NK-92 (cell line): ENCODE results near the gene ZNF467.

Experiments used
- DNase-seq: peaks from one replicate; lab custom pipeline; 2025; ENCODE audit not compliant: unreplicated experiment; lab: John Stamatoyannopoulos, UW

The ZNF467 gene

DNA sequence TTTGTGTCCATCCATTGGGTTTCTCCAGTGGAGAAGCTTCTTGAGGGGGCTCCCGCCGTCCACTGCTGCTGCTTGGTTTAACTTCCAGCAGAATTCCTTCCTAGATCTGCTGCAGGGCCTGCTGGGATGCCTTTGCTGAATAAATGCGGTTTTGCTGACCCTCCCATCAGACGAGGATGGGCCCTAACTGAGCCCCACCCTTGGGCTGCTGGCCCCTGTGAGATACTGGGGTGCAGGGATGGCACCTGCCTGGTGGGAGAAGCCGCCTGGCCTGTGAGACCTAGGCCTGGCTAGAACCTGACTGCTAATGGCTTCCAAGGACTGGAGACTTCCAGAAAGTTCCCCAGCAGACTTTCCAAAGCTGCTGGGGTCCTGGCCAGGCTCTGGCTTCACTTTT lies 43.8 kb downstream of the ZNF467 start:
- DNase-seq: no peak

DNA sequence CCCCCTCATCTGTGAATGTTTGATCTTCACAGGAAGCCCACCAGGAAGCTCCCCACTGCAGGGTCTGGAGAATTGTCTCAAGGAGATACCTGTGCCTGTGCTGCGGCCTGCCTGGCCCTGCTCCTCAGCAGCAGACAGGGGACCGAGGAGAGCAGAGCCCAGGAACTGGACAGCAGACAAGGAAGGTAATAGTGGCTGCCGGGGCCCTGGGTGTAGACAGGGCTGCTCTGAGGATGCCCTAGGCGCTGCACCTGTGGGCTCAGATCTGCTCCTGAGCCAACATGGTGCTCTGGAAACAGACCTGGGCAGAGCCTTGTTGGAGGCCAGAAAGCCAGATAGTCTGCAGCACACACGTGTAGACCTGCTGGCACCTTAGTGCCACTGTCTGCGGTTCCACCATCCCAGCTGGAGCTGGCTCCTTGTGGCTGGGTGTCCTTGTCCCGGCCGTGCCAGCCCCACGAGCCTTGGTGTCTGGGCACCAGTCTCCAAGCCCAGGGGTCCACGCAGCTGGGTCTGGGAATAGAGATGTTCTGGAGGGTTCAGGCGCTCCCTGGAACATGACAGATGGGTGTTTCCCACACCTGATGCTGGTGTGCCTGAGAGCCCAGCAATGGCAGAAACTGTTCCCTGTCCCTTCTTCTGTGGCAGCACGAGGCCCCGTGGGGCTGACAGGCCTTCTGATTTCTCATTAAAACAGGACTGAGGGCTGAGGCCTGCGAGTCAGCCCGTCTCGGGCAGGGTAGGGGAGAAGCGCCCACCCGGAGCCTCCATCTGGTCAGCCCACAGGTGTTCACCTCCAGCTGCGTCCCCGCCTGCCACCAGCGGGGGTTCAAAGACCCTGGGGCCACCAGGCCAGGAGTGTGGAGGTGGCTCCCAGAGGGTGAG lies 44.7 kb downstream of the ZNF467 start:
- DNase-seq: no peak

DNA sequence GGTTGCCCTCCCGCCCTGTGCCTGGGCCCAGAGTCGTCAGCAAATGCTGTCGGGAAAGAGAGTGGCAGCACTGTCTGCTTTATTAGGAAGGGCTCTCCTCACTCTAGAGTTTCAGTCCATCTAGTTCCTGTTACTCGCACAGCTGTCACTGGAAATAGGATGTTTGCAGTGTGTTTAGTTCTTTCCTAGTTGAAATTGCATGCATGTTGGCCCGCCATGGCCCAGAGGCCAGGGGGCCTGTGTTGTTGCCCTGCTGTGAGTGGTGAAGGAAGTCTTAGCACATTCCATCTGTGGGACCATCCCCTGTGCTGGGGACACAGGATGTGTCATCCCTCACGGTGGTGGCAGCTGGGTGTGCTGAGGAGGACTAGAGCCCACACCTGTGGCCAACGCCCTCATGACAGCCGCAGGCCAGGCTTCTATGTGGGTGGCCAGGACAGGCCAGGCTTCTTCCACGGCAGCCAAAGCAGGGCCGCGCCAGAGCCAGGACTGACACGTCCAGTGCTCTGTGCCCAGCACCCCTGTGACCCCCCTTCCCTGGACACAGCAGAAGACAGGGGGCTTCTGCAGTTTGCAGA lies 45.4 kb downstream of the ZNF467 start:
- no peak for DNase-seq

DNA sequence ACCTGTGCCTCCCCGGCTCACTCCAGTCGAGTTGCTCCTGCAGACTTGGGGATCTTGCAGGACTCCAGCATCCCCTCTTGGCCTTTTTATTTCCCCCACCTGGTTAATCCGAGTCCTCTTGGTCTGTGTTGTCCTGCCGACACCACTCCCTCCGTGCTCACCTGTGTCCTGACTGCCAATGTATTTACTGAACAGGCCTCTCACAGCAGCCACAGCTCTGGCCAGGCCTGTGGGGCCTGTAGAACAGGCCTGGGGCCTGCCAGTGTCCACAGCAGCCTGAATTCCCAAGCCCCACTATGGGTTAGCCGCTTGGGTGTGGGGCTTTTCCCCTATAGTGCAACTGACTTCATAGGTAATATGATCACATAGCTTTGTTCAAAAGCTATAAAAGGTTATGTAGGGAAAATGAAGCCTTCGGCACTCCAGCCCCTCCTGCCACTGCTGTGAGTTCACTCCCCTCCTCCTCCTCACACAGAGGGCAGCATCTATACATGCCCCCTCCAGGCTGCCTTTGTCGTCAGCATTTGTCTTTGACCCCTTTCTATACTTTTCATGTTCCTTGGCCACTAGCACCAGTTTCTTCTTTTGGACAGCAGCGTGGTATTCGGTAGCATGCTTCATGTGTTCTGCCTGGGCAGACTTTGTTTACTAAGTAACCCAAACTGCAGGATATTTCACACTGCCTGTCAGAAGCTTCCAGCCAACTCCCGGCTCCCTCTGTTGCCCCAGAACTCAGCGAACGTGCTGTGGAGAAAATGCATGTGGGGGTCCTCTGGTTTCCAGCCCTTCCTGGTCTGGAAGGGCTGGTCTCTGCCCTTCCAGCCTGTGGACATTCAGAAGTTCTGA lies 46.1 kb downstream of the ZNF467 start:
- no peak for DNase-seq

DNA sequence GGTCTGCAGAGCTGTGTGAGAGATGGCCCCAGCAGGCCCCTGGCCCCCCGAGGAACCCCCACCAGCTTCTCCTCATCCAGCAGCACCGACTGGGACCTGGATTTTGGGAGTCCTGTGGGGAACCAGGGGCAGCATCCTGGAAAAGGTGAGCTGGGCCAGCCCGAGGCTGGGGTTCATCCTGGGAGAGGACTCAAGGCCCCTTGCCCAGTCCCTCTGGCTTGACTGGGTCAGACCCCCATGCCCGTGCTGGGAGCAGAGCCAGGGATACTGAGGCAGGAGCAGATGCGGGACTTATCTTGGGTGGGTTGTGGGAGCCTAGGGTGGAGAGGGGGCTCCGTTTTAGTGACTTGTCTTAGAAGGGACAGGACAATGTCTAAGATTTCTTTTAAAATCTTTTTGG lies 47.5 kb downstream of the ZNF467 start:
- no peak for DNase-seq

DNA sequence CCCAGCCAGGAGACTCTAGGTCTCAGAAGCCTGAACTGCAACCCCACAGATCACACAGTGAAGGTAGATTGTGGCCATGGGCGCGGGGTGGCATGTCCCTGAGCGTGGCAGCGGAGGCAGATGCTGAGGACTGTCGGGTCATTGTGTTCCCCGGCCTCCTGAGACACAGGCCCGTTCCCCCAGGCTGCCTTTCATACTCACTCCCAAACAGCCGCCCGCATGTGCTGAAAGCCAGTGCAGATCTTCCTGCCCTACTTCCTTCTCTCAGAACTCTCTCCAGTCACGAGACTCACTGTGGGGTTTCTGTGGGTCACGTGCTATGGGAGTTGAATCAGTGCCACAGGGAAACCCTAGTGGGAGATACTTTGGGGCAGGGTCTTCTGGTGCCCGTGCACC lies 48.0 kb downstream of the ZNF467 start:
- DNase-seq: no peak

DNA sequence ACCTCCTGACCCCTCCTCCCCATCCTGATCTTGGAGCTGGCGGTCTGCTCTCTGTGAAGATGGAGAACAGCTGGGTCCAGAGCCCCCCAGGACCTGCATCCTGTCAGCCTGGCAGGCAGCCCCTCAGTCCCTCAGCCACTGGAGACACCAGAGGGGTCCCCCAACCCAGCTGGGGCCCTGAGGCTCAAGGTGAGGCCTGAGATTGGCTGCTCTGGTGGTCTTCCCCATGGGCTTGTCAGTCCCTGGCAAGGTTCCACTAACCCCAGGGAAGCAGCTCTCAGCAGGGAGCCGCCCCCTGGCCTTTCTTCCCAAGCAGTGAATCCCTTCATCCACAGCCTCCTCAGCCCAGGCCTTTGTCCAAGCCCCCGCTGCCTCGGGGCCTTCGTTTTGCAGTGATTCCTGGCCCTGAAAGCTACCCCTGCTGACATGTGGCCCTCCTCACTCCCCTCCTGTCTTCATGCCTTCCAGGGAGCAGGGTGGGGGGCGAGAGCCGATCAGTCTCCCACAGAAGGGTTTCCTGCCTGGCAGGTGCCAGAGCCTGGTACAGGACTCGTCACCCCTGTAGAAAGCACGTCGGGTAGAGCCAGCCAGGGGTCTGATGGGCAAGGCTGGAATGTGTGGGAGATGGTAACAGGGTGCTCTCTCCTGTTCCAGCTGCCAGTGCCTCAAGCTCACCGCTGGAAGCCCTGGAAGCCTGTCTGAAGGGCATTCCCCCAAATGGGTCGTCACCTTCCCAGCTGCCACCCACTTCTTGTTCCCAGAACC lies 48.5 kb downstream of the ZNF467 start:
- no peak for DNase-seq

DNA sequence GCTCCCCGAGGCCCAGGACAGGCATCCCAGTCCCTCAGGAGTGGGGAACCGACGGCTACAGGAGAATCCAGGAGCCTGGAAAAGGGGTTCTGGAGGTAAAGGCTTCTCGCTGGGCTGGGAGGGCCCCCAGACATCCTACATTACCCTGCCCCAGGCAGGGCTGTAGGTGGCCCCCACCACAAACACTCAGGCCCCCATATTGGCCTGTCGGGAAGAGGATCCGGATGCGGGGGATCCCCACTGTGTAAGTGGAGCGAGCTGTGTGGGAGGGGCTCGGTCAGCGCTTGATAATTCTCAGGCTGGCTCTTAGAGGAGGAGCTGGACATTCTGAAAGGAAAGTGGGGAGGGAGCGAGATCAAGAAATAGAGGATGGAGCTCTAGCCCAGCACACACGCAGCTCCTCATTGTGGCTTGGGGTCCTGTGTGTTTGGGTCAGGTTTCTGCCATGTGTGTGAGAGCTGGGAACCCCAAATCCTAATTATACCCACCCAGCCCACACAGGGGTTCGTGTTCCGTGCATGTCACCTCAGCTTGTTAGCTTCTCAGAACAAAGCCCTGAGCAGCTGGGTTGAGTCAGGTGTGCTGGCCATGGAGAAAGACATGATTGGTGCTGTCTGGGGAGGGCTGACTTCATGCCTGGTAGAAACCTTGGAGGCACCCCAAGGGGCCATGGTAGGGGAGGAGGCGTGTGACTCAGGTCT lies 49.4 kb downstream of the ZNF467 start:
- no peak for DNase-seq

DNA sequence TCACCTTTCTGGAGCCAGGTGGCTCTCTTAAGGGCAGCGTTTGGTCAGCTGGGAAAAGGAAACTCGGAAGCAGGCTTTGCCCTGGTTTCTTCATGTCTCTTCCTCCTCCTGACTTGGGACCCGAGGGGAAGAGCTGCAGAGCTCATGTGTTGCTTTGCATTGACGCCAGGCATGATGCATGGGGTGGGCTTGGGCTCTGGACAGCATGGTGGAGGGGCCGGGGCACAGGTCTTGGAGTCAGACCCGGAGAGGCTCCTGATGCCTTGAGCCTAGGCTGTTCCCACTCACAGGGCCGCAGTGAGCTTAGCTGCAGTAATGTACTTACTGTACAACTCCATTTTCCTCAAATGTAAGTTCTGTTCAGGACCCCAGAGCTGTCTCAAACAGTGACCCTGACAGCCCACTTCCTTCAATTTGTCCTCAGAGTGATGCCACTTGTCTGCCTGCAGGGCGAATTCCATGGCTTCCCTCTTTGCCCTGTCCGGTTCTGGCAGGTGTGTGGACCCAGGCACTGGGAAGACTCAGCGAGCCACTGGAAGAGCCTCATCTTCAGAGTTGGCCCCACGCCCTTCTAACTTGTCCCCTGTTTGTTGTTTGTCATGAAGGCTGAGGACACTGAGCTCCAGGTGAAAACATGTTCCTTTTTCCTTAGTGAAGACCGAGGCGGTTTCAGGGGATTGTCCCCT lies 50.2 kb downstream of the ZNF467 start:
- DNase-seq: no peak

DNA sequence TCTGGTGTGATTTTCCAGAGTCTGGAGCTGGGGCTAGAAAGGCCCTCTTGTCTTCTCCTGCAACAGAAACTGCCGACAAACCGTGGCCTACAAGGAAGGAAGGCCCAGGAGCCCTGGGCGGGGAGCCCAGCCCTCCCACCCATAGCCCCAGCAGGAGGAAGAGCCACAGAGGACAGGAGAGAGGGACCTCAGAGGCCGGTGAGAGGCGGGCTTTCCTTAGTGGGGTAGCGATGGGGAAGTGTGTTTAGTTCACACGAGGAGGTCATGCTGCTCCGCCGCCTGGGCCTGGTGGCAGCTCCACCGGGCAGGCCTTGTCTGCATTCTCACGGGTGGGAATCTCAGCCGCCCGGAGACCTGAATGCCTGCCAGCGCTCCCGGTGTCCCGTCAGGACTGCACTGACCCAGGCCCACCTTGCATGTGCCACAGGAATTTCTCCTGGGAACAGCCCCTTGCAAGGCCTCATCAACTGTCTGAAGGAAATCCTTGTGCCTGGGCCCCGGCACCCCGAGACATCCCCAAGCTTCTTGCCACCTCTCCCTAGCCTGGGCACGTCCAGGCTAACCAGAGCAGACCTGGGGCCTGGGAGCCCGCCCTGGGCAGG lies 50.9 kb downstream of the ZNF467 start:
- no peak for DNase-seq

DNA sequence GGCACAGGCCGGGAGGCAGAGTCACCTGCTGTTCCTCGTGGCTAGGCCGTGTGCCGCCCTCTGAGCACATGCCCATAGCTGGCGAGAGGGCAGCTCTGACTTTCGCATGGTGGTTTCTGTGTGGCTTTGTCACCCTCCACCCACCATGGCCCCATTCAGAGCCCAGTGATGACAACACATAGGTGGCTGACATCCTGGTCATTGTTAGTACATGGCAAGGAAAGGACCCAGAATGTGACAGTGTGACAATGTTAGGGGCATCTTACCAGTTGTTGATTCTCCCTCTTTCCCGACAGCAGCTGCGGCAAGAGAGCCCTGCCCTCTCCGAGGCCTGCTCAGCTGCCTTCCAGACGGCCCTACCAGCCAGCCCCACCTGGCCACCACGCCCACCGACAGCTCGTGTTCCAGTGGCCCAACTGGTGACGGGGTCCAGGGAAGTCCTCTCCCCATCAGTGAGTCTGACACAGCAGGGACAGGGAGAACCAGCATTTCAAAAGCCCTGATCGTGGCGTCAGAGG lies 52.2 kb downstream of the ZNF467 start:
- no peak for DNase-seq

DNA sequence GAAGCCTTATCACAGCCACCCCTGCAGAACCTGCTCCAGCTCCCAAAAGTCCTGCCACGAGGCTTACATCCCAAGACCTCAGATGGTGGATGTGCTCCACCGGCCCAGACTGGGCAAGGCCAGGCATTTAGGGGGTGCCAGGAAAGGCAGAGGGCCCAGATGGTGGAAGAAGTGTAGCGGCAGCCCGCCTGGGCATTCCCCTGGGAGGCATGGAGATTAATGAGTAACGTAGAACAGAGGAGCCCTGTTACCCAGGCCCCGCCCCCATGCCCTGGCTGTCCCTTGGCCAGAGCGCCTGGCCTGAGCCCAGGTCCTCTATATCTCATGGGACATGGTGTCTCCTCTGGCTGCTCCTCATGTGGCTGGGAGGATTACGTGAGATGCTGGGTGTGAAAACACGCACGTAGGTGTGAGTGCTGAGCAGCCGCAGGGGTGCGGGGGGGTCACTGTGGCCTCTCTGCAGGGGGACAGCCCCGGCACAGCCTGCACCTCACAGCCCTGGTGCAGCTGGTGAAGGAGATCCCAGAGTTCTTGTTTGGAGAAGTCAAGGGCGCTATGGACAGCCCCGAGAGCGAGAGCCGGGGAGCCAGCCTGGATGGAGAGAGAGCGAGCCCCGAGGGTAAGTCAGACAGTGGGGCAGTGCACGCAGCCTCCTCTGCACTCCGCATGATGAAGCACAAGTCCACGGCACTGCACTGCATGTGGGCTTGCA lies 52.9 kb downstream of the ZNF467 start:
- DNase-seq: no peak

DNA sequence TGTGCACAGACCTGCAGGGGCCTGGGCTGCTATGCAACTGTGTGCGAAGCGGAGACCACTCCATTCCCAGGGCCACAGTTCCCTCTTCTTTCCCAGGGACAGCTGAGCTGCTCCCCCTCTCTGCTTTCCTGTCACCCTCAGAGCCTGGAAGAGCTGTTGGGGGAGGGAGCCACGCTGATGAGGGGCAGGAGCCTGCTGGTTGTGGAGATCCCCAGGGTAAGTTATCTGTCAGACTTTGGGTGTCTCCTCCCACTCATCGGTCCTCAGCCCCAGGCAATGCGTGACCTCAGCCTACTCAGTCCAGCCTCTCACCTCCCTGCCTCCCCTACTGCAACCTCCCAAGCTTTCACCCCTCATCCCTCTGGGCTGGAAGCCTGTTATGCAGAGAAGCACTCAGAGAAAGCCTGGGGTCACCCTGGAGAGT lies 53.5 kb downstream of the ZNF467 start:
- no peak for DNase-seq

DNA sequence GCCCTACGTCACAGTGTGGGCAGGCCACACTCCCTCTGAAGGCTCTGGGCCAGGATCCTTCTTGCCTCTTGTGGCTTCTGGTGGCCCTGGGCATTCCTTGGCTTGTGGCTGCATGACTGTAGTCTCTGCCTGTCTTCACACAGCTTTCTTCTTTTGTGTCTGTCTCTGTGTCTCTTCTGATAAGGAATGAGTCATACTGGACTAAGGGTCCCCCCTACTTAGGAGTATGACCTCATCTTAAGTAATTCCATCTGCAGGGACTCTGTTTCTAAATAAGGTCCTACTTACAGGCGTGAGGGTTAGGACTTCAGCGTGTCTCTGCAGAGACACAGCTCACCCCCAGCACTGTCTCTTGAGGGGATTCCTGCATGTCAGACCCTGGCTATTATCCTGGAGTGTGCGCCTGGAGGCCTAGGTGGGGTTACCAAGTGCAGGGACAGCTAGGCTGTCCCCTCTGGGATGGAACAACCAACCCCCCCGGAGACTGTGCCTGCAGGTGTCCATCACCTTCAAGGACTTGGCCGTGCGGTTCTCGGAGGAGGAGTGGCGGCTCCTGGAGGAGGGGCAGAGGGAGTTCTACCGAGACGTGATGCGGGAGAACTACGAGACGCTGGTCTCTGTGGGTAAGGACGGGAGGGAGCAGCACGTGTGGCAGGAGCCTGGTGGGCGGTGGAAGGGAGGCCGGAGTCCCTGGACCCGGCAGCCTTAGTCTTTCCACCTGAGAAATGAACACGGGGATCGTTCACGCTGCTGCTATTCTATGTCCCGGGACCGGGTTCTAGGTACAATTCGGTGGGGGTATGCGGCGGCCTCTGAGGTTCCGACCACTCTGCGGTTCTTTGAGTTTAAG lies 54.1 kb downstream of the ZNF467 start:
- no peak for DNase-seq

DNA sequence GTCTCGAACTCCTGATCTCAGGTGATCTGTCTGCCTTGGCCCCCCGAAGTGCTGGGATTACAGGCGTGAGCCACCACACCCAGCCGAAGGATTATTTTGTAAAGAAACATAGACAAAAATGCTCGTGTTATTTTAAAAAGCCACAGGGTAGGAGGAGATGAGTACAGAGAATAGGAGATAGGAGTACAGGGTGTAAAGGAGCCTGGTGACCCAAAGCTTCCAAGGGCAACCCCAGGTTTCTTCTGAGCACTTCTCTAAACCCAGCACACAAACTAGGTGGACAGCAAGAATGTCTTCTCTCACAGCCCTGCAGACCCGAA lies 54.7 kb downstream of the ZNF467 start:
- no peak for DNase-seq

DNA sequence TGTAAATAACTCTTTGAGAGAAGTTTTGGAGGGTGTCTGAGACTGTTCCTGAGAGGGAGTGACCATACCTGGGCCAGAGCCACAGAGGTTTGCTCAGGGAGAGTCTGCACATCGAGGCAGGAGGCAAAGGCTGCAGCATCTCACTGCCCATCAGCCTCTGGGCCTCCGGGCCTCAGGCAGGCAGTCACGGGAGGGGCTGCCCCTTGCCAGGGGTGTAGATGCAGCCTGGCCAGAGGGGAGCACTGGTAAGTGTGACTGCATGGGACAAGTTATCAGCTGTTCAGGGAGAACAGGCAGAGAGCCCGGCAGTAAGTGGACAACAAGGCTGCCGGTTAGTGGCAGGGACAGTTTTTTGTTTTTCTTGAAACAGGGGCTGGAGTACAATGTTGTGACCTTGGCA lies 55.9 kb downstream of the ZNF467 start:
- no peak for DNase-seq

DNA sequence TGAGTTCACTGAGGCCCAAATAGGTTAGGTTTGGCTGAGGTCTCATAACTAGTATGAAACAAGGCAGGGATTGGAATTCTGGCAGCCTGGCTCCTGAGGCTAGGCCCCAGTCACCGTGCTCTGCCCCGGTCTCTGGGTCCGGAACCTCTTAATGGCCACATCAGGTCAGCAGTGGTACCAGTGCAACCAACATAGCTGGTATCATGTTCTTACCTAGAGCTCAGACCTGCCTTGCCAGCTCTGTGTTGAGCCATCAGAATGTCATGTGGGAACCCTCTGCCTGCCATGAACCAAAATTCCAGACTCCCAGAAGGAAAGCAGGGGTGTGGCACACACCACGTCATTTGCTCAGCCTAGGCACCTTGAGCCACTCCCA lies 56.5 kb downstream of the ZNF467 start:
- DNase-seq: no peak
